Right renal cortex interstitium (tissue), 3 donors: ENCODE data around the gene IFI6. TPM values are rescaled to one million over a fixed set of nuclear protein-coding genes. Genes with fewer than 3 reads are reported as not detected.

Experiments used
- DNase-seq, 3 donors: peaks; one replicate each; pipeline ENCODE4 v3.0.0-alpha.2; 2013; ENCODE audit warnings: low read depth in 3 of 3, low spot score in 2 of 3
- polyA plus RNA-seq, 3 donors: library from polyadenylated mRNA; unstranded; fragments of 120-200 nt; gene quantifications; one replicate each; pipeline ENCODE4 v1.2.1, GENCODE V29; 2013; ENCODE audit not compliant: insufficient read length in 3 of 3

The IFI6 gene
- polyA plus RNA-seq, 3 donors = 18.2 to 24.0 (median 20.3) TPM

DNA sequence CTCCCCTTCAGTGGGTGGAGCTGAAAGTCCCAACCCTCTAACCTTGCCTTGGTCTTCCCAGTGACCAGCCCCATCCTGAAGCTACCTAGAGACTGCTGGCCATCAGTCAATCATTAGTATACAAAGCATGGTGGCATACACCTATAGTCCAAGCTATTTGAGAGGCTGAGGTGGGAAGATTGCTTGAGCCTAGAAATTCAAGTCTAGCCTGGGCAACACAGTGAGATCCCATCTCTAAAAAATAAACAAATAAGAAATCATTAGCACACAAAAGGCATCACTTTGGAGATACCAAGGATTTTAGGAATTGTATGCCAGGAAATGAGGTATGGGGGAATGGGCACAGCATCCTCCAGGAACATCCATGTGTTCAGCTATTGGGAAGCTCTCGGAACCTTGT, 4.4 kb upstream of the IFI6 start:
- no peak for DNase-seq

DNA sequence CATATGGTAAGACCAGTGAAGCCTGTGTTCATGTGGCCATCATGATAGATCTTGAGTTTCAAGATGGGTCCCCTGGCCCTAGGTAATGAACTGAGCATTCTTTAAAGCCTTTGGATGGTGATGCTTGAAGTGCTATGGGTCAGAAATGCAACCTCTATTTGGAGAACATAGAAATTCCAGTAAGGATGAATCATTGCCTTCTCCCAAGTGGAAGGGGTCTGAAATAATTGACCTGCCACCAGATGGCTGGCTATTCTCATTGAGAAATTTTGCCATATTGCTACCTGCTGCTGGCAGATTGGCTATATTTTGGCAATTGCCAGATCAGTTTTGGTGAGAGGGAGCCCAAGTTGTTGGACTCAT, 739 bp upstream of the IFI6 start:
- DNase-seq = no peak

DNA sequence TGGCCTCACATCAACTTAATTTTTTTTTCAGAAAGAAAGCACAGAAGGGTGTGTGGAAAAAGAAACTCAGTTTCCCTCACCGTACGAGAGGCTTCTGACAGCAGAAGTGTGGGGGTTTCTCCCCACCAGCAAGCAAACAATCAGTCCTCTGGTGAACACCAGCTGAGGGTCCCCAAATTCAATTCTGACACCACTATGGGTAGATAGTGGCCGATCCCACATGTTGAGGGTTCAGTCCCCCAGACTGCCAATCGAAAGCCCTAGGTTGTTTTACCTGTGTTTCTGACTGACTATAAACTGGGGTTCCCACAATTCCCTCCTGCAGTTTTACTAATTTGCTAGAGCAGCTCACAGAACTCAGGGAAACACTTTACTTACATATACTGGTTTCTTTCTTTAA, 2.1 kb downstream of the IFI6 start:
- no peak for DNase-seq

DNA sequence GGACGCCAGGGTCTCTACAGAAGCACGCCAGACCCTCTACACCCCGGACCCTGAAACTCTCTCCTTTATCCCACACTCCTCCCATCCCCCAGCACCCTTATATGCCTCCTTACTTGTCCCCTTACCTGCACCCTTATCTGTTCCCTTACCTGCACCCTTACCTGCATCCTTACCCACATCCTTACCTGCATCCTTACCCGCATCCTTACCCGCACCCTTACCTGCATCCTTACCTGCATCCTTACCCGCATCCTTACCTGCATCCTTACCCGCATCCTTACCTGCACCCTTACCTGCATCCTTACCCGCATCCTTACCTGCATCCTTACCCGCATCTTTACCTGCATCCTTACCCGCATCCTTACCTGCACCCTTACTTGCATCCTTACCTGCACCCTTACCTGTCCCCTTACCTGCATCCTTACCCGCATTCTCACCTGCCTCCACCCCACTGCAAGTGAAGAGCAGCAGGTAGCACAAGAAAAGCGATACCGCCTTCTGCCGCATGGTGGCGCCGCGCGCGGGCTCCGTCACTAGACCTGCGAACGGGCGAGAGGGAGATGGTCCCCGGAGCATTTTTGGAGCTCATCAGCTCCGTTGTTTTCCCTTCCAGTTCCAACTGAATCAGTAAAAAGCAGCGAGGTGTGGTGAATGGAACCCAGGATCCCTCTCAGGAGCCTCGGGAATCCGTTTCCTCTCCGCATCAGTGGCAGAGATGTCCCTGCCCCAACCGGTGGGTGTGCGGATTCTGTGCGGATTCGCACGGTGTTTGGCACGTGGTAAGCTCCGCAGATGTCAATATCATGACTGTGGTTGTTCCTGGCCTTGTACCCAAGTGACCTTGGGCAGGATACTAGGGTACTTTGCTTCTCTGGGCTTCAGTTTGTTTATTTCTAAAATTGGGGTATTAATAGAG, 2.9 kb downstream of the IFI6 start:
- peak in 1 of 3 donors; percentile 52 for DNase-seq

DNA sequence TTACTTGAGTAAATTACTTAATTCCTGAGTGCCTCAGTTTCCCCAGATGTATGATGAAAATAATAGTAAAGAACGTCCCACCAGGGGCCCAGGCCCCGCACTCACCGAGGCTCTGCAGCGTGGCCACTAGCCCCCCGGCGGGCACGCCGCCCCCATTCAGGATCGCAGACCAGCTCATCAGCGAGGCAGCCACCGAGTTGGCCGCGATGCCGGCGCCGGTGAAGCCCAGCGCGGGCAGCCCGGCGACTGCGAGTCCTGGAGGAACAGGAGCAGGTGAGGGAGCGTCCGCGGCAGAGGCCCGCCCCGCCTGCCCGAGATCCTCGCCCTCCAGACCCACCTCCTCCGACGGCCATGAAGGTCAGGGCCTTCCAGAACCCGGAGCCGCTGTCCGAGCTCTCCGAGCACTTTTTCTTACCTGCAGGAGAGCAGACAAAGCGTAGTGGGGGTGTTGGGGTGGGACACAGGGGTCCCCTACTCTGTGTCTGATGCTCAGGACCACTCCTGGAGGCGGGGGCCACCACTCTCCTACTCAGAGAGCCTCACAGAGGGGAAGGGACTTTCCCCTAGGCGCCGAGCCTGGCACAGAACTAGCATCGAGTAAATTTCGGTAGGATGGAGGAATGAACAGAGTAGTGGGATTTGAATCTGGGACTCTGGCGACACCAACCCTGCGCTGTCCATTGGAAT, 3.7 kb downstream of the IFI6 start:
- no peak for DNase-seq

DNA sequence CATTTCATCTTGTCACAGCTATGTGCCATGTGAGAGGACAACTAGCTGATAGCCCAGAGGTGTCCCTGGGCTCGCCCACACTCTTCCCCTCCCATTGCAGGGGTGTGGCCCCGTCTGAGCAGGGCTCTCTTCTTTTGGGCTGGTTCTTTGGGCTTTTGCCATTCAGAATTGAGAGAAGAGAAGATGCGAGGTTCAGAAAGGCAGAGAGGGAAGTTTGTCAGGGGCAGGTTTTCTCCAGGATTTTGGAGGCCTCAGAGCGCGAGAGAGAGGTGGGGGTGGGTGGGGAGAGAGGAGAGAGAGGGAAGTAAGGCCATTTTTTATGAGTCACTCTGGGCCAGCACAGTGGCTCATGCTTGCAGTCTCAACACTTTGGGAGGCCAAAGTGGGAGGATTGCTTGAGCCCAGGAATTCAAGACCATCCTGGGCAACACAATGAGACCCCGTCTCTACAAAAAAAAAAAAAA, 5.2 kb downstream of the IFI6 start:
- DNase-seq = no peak

DNA sequence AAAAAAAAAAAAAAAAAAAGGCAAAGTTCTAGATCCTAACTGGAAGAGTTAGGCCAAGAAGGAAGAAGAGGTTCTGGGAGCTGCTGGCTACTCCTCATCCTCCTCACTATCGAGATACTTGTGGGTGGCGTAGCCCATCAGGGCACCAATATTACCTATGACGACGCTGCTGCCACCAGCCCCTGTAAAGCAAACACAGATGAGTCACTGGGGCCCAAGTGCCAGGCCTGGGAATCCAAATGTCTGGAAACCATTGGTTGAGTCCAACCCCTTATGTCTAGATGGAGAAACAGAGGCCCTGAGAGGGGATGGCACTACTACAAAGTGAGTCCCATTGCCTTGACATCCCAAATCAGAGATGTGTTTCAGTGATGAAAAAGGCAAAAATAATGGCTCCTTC, 5.7 kb downstream of the IFI6 start:
- DNase-seq = no peak

DNA sequence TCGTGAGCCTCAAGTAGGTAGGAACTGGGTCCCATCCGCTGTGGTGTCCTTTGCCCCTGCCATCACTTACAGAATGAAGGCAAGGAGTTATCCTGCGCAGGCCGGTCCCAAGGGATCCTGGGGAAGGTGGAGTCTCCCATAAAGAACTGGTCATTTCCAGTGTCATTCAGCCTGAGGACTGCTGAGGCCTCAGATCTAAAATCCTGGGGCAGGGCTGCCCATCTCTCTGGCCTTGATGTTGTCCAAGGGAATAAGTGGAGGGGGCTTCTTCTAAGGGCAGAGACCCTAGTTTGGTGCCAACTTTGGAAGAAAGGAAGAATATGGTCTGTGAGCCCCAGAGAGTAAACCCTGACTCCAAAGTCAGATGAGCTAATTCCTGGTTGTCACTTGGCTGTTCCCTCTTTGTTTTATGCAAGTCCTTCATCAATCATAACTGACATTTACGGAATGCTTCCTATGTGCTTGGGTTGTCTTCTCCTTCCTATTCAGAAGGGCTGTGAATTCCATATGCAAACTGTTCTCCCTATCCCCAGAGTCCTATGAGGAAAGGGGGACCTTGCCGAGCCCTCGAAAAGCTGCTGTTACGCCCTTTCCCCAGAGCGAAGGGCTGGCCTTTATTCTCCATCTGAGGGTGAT, 6.9 kb downstream of the IFI6 start:
- DNase-seq = no peak

DNA sequence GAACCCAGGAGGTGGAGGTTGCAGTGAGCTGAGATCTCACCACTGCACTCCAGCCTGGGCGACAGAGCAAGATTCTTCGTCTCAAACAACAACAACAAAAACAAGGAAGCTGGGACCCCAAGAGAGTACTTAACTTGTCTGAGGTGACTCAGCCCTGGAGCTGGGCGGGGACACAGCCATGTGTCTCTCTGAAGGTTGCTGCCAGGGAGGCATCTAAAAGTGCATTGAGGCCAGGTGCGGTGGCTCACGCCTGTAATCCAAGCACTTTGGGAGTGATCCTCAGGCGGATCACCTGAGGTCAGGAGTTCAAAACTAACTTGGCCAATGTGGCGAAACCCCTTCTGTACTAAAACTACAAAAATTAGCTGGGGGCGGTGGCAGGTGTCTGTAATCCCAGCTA, 7.7 kb downstream of the IFI6 start:
- DNase-seq = no peak

DNA sequence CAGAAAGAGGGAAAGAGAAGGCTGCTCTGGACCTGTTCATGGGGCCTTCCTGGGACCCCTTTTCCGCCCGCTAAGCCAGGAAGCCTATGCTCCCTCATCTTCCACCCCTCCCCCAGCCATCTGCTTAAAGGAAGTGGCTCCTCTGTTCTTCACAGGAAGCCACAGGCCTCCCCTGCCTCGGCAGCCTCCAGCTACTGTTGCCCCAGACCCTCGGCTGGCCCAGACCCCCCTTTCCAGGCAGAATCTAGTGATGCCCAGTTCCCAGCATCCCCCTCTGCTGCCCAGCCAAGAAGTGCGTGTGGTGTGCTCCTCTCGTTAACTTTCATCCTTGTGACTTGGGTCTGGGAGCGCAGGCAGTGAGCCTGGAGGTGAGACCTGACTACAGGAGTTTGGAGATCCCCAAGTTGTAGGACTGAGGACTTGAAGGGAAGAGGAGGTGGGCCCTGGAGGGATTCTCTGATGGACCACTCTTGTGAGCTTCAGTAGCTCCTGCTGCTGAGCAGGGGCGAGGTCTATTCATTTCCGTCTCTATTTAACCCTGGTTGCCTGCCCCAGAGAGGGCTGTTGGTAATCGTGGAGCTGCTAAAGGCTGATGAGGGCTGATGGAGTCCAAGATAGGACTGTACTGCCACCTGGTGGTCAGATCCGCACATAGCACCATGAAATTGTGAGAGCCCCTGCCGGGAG, 9.1 kb downstream of the IFI6 start:
- peak; percentile 76 to 90 (median 84) for DNase-seq

DNA sequence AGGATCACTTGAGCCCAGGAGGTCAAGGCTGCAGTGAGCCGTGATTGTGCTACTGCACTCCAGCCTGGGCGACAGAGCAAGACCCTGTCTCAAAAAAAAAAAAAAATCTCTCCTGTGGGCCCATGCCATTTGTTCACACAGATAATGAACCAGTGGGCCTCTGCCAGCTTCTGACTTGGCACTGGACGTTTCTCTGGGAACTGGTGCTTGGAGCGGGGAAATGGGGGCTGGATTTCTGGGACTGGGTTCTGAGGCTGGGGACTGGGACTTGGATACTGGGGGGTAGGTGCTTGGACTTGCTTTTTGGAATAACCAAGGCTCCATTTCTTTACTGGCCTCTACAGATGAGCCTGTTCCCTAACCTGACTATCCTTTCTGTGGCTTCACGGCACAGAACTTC, 9.7 kb downstream of the IFI6 start:
- no peak for DNase-seq

DNA sequence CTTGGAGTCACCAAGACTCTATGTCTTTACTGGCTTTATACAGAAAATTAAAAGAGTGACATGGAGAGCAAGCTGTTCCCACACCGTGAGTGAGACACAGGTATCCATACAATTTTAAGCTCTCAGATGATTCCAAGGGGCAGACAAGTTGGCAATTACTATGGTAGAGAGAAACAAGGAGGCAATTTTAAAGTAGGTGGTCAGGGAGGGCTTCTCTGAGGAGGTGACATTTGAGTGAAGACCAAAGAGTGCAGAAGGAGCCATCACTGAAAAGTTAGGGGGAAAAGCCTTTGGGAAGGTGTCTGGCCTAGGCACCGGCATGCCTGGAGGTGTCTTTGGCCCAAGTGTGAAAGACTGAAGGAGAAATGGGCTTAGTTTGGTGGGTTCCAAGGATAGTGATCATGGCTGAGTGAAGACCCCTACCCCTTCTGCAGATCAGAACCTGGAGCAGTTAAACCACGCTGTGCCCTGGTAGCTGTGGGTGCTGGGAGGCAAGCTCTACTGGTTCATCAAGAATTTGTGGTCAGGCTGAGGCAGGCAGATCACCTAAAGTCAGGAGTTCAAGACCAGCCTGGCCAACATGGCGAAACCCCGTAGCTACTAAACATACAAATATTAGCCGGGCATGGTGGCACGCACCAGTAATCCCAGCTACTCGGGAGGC, 10.4 kb downstream of the IFI6 start:
- no peak for DNase-seq

DNA sequence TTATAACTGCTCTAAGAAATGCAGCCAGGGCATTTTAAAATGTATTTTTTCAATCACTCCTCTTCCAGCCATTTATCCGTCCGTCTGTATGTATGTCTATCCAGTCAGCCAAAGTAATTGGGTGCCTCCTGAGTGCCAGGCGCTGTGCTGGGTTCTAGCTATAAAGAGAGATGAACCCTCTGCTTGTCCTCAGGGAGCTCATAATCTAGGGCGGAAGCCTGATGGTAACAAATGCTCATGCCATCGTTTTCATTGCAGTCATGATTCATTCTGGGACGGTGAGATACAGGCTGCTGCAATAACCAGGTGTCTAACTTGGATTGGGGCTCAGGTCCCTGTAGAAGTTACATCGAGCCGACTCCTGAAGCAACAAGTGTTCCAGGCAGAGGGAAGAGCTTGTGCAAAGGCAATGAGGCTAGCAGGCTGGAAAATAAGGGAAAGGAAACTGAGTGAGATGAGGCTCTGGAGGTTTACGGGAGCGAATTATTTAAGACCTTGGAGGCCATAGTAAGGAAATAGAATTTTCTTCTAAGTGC, 11.6 kb downstream of the IFI6 start:
- no peak for DNase-seq

DNA sequence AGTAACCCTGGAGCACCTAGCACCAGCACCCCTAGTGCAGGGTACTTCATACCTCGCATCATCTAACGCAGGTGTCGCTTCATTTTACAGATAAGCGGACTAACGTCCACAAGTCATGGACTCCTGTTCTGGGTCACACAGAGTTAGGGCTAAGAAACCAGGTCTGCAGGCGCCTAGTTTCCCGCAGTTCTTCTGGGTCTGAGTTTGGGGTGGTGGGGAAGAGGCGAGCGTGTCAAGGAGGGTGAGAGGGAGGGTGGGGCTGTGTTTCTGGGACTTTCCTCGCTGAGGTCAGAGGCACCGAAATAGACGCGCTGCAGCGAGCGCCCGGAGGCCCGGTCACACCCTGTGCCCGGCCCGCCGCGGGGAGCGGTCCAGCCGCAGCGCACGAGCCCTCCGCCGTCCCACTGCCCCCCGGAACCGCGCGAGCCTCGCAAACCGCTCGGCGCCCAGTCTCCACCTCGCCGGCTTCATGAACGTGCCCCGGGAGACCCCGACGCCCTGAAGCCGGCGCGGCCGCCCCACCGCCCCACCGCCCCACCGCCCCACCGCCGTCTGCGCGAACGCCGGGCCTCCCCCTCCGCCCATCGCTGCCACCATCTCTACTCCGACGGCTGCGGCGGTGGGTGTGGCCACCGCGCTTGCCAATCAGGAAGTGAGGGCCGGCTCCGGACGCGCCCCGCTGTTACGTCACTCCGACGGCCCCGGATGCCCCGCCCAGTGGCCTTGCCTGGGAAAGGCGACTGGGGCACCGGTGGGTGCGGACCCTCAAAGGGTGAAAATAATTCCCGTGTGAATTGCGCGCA, 12.3 kb downstream of the IFI6 start:
- DNase-seq = peak in 1 of 3 donors; percentile 71

DNA sequence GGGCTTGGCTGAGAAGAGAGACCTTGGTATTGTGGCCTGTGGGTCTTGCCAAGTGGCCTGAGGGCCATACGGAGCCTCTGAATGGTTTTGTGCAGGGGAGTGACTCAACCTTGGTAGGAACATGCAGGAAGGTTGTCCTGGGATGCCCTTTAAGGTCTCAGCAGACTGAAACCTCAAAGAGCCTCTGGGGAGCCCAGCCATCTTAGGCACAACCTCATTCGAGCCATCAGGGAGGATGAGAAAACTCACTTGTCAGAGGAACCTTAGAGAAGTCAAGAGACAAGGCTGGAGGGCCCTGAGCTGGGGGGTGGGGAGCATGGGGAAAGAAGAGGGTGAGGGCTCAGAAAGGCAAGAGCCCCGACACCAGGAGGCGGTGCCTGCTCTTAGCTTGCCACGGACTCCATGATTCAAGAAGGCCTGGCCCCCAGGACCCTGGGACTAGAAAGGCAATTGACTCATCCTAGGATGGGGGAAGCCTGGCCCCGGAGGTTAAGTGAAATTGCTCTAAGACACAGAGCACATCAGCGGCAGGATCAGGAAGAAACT, 13.0 kb downstream of the IFI6 start:
- no peak for DNase-seq

DNA sequence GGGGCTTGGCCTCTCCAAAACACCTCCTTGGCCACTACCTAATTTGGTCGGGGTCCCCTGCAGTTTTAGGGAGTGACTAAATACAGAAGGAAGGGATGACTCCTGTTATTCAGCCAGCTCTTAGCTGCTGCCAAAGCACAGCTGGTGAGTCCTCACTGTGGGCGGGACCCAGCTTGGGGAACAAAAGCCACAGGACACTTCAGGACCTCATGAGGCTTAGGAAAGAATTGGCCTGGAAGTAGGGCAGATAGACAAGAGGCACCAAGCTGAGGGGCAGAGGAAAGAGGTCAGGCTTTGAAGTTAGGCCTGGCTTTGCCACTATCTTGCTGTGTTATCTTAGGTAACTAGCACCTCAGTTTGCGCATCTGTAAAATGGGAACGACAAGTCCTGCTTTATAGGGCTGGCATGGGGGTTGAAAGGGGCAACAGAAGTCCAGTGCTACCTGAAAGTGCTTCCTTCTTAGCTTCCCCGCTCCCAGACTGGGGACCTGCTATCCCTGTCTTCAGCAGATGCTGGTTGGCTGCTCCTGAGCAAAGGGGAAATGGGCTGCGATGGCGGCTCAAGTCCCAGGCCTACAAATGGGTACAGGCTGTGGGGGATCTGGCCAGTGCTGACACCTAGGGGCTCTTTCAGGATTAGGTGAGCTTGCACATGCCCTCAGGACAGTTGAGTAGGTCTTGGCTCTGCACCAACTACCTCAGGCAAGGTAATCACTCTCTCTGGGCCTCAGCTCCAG, 15.7 kb downstream of the IFI6 start:
- no peak for DNase-seq

DNA sequence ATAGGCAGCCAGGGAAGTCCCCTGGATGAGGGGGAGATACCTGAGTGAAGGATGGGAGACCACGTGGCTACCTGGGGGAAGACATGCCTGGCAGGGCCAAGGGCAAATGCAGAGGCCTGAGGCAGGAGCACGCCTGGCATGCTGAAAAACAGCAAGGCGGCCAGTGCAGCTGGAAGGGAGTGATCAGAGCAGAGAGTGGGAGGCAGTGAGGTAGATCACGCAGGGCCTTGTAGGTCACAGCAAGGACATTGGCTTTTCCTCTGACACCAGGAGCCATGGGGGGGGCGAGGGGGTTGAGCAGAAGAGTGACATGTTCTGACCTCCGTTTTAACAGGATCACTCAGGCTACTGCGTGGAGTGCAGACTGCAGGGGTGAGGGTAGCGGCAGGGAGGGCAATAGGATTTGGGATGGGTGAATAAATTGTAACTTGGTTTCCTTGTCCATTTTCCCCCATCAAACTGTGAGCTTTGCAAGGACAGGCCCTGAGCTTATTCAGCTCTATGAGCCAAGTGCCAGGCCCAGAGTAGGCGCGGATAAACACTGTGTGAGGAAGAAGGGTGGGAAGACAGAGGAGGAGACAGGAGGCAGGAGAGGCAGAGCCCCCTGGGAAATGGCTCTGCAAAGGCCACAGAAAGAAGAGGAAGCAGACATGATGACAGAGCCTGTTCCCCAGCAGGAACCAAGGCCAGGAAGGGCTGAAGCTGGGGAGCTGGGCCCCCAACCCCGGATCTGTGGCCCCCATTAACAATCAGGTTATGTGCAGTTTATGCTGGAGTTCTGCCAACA, 16.6 kb downstream of the IFI6 start:
- no peak for DNase-seq
